ENCODE results near the gene ROR1. TPM values are rescaled to one million over a fixed set of nuclear protein-coding genes. Genes with fewer than 3 reads are reported as not detected.

The ROR1 gene
- total RNA-seq, 6 donors from 2014 or later, result 19.7 to 39.8 (median 28.5) TPM

DNA sequence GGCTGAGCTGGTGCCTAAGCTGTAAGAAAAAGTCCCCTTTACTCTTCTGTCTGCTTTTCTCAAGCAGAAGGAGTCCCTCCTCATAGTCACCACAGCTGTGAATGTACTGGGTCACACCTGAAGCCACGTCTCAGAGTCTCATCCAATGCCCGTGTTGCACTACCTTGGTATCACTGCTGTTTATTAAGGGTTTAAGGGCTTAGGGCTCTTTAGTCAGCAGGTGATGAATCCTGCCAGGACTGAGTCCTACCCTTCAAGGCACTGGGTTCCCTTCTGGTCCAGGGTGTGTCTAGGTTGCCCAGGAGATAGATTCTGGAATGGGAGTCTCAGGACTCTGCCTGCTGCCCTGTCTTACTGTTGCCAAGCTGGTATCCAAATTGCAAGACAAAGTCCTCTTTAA is 33.4 kb upstream of the ROR1 start:
- peak in 1 of 2 donors; percentile 30 for ATAC-seq (ENCODE audit: low FRiP score in 2 of 2)
- DNase-seq, result no peak
- Histone ChIP-seq H3K9me3 (no peaks in the 10 kb centered on the region), H3K4me3 (no peak overlapping the region), H3K4me1 (no peaks in the 10 kb centered on the region), H3K36me3 (no peaks in the 10 kb centered on the region), H3K27me3 (no peaks in the 10 kb centered on the region), H3K27ac (no peak overlapping the region)
- WGBS, 2 donors, result 92 to 100% methylated on average over 2 of the region's 2 CpGs
- TF ChIP-seq, protein P1, sequence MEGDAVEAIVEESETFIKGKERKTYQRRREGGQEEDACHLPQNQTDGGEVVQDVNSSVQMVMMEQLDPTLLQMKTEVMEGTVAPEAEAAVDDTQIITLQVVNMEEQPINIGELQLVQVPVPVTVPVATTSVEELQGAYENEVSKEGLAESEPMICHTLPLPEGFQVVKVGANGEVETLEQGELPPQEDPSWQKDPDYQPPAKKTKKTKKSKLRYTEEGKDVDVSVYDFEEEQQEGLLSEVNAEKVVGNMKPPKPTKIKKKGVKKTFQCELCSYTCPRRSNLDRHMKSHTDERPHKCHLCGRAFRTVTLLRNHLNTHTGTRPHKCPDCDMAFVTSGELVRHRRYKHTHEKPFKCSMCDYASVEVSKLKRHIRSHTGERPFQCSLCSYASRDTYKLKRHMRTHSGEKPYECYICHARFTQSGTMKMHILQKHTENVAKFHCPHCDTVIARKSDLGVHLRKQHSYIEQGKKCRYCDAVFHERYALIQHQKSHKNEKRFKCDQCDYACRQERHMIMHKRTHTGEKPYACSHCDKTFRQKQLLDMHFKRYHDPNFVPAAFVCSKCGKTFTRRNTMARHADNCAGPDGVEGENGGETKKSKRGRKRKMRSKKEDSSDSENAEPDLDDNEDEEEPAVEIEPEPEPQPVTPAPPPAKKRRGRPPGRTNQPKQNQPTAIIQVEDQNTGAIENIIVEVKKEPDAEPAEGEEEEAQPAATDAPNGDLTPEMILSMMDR (IDR thresholded peaks at IDR 0.05), result no peak
- no peak for TF ChIP-seq POLR2A (IDR thresholded peaks at IDR 0.05)
- TF ChIP-seq EP300 (IDR thresholded peaks at IDR 0.05), result no peak
- TF ChIP-seq POLR2AphosphoS5 (IDR thresholded peaks at IDR 0.05), result no peak

DNA sequence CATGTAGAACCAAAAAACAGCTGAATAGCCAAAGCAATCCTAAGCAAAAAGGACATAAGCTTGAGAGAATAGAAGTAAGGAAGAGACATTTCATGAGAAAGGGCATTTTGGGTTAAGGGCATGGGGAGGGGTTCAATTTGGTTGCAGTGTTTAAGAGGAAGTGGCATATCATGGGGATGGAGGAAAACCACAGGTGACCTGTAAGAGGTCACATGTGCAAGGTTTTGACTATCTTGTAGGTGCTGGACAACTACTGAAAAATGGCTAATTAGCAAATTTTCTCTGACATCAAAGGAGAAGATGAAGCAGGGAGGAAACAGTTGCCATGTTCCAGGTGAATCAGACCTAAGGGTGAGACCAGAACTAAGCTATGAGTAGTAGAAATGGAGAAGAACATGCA is 31.3 kb upstream of the ROR1 start:
- DNase-seq (no peak), ATAC-seq (ENCODE audit: low FRiP score in 2 of 2) (no peak)
- H3K27me3 ChIP-seq, result no peaks in the 10 kb centered on the region
- H3K36me3 ChIP-seq, result no peaks in the 10 kb centered on the region
- H3K4me1 ChIP-seq, result no peaks in the 10 kb centered on the region
- TF ChIP-seq POLR2AphosphoS5 (IDR thresholded peaks at IDR 0.05) (no peak), POLR2A (IDR thresholded peaks at IDR 0.05) (no peak), EP300 (IDR thresholded peaks at IDR 0.05) (no peak)
- TF ChIP-seq, protein P1 (IDR thresholded peaks at IDR 0.05), result no peak
- no peaks in the 10 kb centered on the region for H3K9me3 ChIP-seq
- no peak overlapping the region for H3K27ac ChIP-seq
- no peak overlapping the region for H3K4me3 ChIP-seq

DNA sequence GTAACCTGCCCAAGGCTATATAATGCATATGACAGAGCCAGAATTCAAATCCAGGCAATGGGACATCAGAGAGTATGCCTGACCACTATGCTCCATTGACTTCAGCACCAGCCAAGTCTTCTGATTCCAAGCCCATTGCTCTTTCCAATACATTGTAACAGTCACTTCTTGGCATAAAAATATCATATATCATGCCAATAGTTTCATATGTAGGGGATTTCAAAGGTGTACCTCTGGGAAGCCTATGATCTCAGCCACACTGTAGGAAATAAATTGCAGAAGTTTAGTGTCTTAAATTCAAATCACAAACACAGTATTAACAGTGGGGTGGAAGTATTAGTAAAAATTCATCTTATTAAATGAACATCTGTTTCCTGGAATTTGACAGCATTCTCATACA is 30.0 kb upstream of the ROR1 start:
- H3K4me1 ChIP-seq, result no peaks in the 10 kb centered on the region
- no peak overlapping the region for H3K27ac ChIP-seq
- TF ChIP-seq POLR2A (IDR thresholded peaks at IDR 0.05) (no peak), EP300 (IDR thresholded peaks at IDR 0.05) (no peak), POLR2AphosphoS5 (IDR thresholded peaks at IDR 0.05) (no peak)
- TF ChIP-seq, protein P1 (IDR thresholded peaks at IDR 0.05), result no peak
- H3K4me3 ChIP-seq, result no peak overlapping the region
- DNase-seq, result no peak
- no peaks in the 10 kb centered on the region for H3K27me3 ChIP-seq
- H3K36me3 ChIP-seq, result no peaks in the 10 kb centered on the region
- no peaks in the 10 kb centered on the region for H3K9me3 ChIP-seq
- no peak for ATAC-seq (ENCODE audit: low FRiP score in 2 of 2)

DNA sequence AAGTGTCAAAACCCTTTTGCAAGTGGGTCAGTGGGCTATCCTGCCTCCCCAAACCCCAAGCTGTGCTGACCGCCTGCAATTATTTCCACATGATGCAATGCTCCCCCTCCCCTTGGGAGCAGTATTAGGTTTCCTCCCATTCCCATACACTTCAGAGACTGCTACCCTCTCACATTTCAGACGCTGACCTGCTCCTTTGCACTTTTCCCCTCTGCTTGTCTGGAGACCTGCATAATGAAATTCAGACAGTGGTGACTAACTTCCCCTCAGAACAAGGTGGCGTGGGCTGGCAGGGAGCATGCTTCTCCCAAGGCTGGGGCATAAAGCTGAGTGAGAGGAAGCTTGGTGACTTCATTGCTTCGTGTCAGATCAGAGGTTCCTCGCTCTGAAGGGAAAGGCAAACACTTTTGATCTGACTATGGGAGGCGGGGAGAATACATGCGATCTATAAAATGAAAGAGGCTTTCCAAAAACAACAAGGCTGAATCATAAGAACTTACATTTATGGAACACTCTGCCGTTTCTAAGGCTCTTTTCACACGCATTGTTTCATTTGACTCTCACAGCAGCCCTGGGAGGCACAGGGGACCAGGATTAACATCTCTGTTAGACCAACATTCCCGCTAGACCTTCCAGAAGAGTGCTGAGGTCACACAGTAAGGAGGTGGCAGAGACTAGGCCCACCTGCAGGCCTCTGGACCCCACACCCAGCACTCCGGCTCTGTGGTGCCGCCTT is 27.5 kb upstream of the ROR1 start:
- ATAC-seq (ENCODE audit: low FRiP score in 2 of 2) (peak in 1 of 2 donors; percentile 31), DNase-seq (no peak)
- no peak for TF ChIP-seq POLR2A (IDR thresholded peaks at IDR 0.05)
- TF ChIP-seq, protein P1 (IDR thresholded peaks at IDR 0.05), result no peak
- no peak for TF ChIP-seq EP300 (IDR thresholded peaks at IDR 0.05)
- TF ChIP-seq POLR2AphosphoS5 (IDR thresholded peaks at IDR 0.05), result no peak
- H3K9me3 ChIP-seq, result no peaks in the 10 kb centered on the region
- H3K27me3 ChIP-seq, result no peaks in the 10 kb centered on the region
- no peak overlapping the region for H3K27ac ChIP-seq
- no peak overlapping the region for H3K4me3 ChIP-seq
- WGBS, 2 donors, result 68 to 70% methylated on average over 12 of the region's 12 CpGs
- no peaks in the 10 kb centered on the region for H3K36me3 ChIP-seq
- no peaks in the 10 kb centered on the region for H3K4me1 ChIP-seq

DNA sequence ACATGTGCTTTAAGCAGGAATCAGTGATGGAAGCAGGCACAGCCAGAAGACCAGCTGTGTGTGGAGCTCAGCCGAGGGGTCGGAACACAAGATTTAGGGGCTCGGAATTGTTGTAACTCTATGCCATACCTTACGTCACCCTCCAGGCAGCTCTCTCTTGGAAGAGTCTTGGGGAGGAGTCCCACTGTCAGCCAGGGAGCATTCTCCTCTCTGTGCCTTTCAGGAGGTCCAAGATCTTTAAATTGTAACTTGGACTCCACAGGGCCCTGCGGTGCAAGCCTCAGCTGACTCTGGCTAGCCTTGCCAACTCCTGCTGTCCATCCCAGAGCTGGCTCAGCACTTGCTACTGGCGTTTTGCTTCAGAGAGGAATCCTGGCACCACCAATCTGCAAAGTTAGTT is 26.4 kb upstream of the ROR1 start:
- Histone ChIP-seq H3K4me3 (no peak overlapping the region), H3K9me3 (no peaks in the 10 kb centered on the region), H3K36me3 (no peaks in the 10 kb centered on the region), H3K27ac (no peak overlapping the region), H3K4me1 (no peaks in the 10 kb centered on the region), H3K27me3 (no peaks in the 10 kb centered on the region)
- TF ChIP-seq, protein P1 (IDR thresholded peaks at IDR 0.05), result no peak
- TF ChIP-seq EP300 (IDR thresholded peaks at IDR 0.05) (no peak), POLR2AphosphoS5 (IDR thresholded peaks at IDR 0.05) (no peak), POLR2A (IDR thresholded peaks at IDR 0.05) (no peak)
- 71 to 78% methylated on average over 5 to 6 of the region's 6 CpGs for WGBS, 2 donors
- DNase-seq (no peak), ATAC-seq (ENCODE audit: low FRiP score in 2 of 2) (peak in 1 of 2 donors; percentile 64)
